A549 (cell line): ENCODE results near the gene ZNF710. TPM values are rescaled to one million over a fixed set of nuclear protein-coding genes. Genes with fewer than 3 reads are reported as not detected.
"Not testable (repeated sequence)": the region's sequence is repeated elsewhere in the genome, so short reads cannot be mapped to it uniquely, and the experiment has no call there.

ENCODE experiments used
- ATAC-seq, 2 experiments: fragments of 200-7000 bp in 1 of 2; fragments of >200 bp in 1 of 2; cut with Nextera tagmentation in 1 of 2; cut with Tn5 transposase in 1 of 2; 3 replicates each; pipeline versions ENCODE4 v1.8.0 to v1.9.1; 2018 to 2020; ENCODE audit warnings: mild to moderate bottlenecking in 1 of 2, moderate library complexity in 1 of 2
- CTCF ChIA-PET: fragments of 300-600 bp; sonication (Branson Sonifier 250); formaldehyde crosslinking; extraction: SDS; loops from one replicate; lab custom pipeline; 2021; ENCODE audit warnings: antibody characterized with exemption, inconsistent platforms; lab: Yijun Ruan, JAX
- POLR2A ChIA-PET: fragments of 350-600 bp; formaldehyde crosslinking; extraction: SDS; loops from one replicate; lab custom pipeline; 2021; ENCODE audit warnings: antibody characterized with exemption, inconsistent platforms; lab: Yijun Ruan, JAX
- DNase-seq, 2 experiments: peaks; one replicate each; pipeline versions ENCODE4 v3.0.0 to v3.0.0-alpha.2; 2011 to 2016; ENCODE audit warnings: low read depth in 1 of 2, low spot score in 1 of 2
- FAIRE-seq: peaks from 2 replicates; lab custom pipeline; 2011; peaks lifted over from hg19 to GRCh38; lab: Jason Lieb, UNC
- H3K27ac ChIP-seq, 2 experiments: fragments of >200 bp; sonication (Bioruptor Twin); formaldehyde crosslinking; 3 replicates each; pipeline ENCODE4 v1.5.1; 2016 to 2017
- H3K4me1 ChIP-seq: fragments of >200 bp; sonication (Bioruptor Twin); formaldehyde crosslinking; 3 replicates; pipeline ENCODE4 v1.6.1; 2016
- H3K4me2 ChIP-seq: fragments of >200 bp; sonication (Bioruptor Twin); formaldehyde crosslinking; 3 replicates; pipeline ENCODE4 v1.6.1; 2016
- H3K4me3 ChIP-seq: fragments of >200 bp; sonication (Bioruptor Twin); formaldehyde crosslinking; 3 replicates; pipeline ENCODE4 v1.5.1; 2016
- H3K9me3 ChIP-seq: fragments of >200 bp; sonication (Bioruptor Twin); formaldehyde crosslinking; 3 replicates; pipeline ENCODE4 v1.6.1; 2016
- BHLHE40 ChIP-seq: IDR thresholded peaks from 2 replicates; pipeline ENCODE4 v1.6.1; 2012; ENCODE audit warnings: low read depth, low read length, inconsistent platforms
- CBX2 ChIP-seq: fragments of 200-600 bp; sonication (generic); IDR thresholded peaks from 2 replicates; pipeline ENCODE4 v1.6.1; 2016; ENCODE audit warnings: low read depth, mild to moderate bottlenecking, borderline replicate concordance
- CHD4 ChIP-seq: fragments of 200-600 bp; sonication (generic); IDR thresholded peaks from 2 replicates; pipeline ENCODE4 v1.6.1; 2016; ENCODE audit warnings: antibody characterized with exemption, mild to moderate bottlenecking, borderline replicate concordance
- EP300 ChIP-seq, 2 experiments: fragments of >200 bp; sonication (Bioruptor Twin); formaldehyde crosslinking; IDR thresholded peaks; 2 replicates in 1 of 2; 3 replicates in 1 of 2; pipeline ENCODE4 v1.6.1; 2016 to 2017
- HES2 ChIP-seq: fragments of >200 bp; sonication (Bioruptor Twin); formaldehyde crosslinking; IDR thresholded peaks from 2 replicates; pipeline ENCODE4 v1.6.1; 2016
- JUNB ChIP-seq: fragments of >200 bp; sonication (Bioruptor Twin); formaldehyde crosslinking; IDR thresholded peaks from 2 replicates; pipeline ENCODE4 v1.6.1; 2016
- KDM1A ChIP-seq: fragments of 200-600 bp; sonication (generic); IDR thresholded peaks from 2 replicates; pipeline ENCODE4 v1.6.1; 2016; ENCODE audit warnings: low read depth, mild to moderate bottlenecking
- MAFK ChIP-seq: fragments of 450-650 bp; IDR thresholded peaks from 2 replicates; pipeline ENCODE4 v1.6.1; 2014; ENCODE audit not compliant: partially characterized antibody
- MAX ChIP-seq: IDR thresholded peaks from 2 replicates; pipeline ENCODE4 v1.6.1; 2012
- MAZ ChIP-seq: fragments of 150-350 bp; IDR thresholded peaks from 2 replicates; pipeline ENCODE4 v1.6.1; 2014; ENCODE audit warnings: antibody characterized with exemption, low read depth, low read length, borderline replicate concordance
- NFE2L2 ChIP-seq: fragments of 150-350 bp; conservative IDR thresholded peaks from 2 replicates; pipeline ENCODE4 v1.6.1; 2014; ENCODE audit warnings: low read length
- NPAS2 ChIP-seq: fragments of 250-450 bp; sonication (Bioruptor Pico); IDR thresholded peaks from 2 replicates; pipeline ENCODE4 v1.8.0; 2022; ENCODE audit warnings: mild to moderate bottlenecking, moderate library complexity, borderline replicate concordance
- POLR2A ChIP-seq: IDR thresholded peaks from 2 replicates; pipeline ENCODE4 v1.6.1; 2012; ENCODE audit warnings: mild to moderate bottlenecking, low read length
- POLR2AphosphoS2 ChIP-seq: conservative IDR thresholded peaks from 2 replicates; pipeline ENCODE4 v1.6.1; 2012; ENCODE audit warnings: low read length, improper control_type of control experiment, inconsistent platforms
- RCOR1 ChIP-seq: fragments of 150-350 bp; IDR thresholded peaks from 2 replicates; pipeline ENCODE4 v1.6.1; 2014; ENCODE audit warnings: antibody characterized with exemption, low read length, low read depth
- ZC3H11A ChIP-seq: fragments of 450-650 bp; IDR thresholded peaks from 2 replicates; pipeline ENCODE4 v1.6.1; 2014; ENCODE audit warnings: antibody characterized with exemption, mild to moderate bottlenecking
- ZFP36 ChIP-seq: fragments of 450-650 bp; IDR thresholded peaks from 2 replicates; pipeline ENCODE4 v1.6.1; 2014; ENCODE audit warnings: borderline replicate concordance; ENCODE audit not compliant: partially characterized antibody
- WGBS: methylation state at CpG from one replicate; pipeline ENCODE4 v1.1.6; 2017; ENCODE audit errors: missing lambda C conversion rate; 5-methylcytosine and 5-hydroxymethylcytosine counted together
- polyA minus RNA-seq: library from RNA; depleted of rRNA, polyadenylated mRNA; stranded (reverse); fragments of >200 nt; gene quantifications from 2 replicates; pipeline ENCODE4 v1.2.3, GENCODE V29; 2011; rRNA and poly(A)+ RNA removed
- polyA plus RNA-seq, 4 experiments: library from polyadenylated mRNA; depleted of rRNA in 3 of 4; stranded (reverse); fragments of >200 nt; fragmentation: RNase III in 1 of 4; extraction: RNeasy Plus Mini Kit Qiagen cat#74134 plus additional on column Dnase treatment in 1 of 4; gene quantifications; 2 replicates in 3 of 4; 3 replicates in 1 of 4; pipeline ENCODE4 v1.2.3, GENCODE V29; 2011 to 2017

Gene ZNF710
- 2.6 and 5.0 TPM in 2 replicates for polyA plus RNA-seq (2011; rRNA removed)
- 4.3 and 6.4 TPM in 2 replicates for polyA plus RNA-seq (2012; cell fraction: cytosol; rRNA removed)
- polyA plus RNA-seq (2012; cell fraction: nucleus; rRNA removed) = 13.5 and 14.4 TPM in 2 replicates
- polyA plus RNA-seq (2017; fragmentation: RNase III; extraction: RNeasy Plus Mini Kit Qiagen cat#74134 plus additional on column Dnase treatment) = 7.2 to 10.2 TPM (median 7.8 TPM) in 3 replicates
- 3.7 and 8.3 TPM in 2 replicates for polyA minus RNA-seq

DNA sequence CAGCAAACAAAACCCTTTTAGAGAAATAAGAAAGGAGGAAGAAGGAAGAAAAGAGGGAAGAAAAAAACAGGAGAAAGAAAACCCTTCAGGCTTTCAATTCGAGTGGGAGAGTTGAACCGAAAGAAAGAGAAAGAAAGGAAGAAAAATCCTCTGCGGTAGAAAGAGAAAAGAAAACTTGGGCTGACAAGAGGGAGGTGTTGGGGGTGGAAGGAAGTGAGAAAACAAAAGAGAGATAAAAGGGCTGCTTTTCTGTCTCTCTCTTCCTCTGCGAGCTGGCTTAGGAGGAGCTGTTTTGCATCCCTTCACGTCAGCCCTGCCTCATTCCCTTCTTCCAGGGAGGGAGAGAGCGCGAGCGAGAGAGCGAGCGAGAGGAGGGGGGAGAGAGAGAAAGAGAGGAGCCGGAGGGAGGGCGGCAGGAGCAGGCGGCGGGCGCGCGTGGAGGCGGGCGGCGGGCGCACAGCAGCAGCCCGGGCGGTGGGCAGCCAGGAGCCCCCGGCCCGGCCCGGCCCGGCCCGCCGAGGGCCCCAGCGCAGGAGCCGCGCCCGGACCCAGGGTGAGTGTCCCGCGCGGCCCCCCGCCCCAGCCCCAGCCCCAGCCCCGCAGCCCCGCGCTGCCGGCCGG, at the start of gene ZNF710:
Gene ZNF710 (plus strand): TSS at position 263 of the 621 bp plus-strand sequence. CDS start 65,814 bp downstream, outside the sequence.
- H3K4me2 ChIP-seq = peak within 1 kb of the TSS; percentile 80
- peak; percentile 58 to 77 for DNase-seq
- peak within 1 kb of the TSS; percentile 85 for H3K4me3 ChIP-seq
- WGBS = 3% methylated on average over 22 of the region's 42 CpGs
- no peaks in the 10 kb centered on the region for H3K9me3 ChIP-seq
- no peak for FAIRE-seq
- ChIA-PET CTCF (no interaction called here), POLR2A (interaction anchor here (0.9 kb wide), 1 partner anchor 88 kb away, joined by 3 read pairs; the partner anchor contains the start of gene ARPIN)
- TF ChIP-seq MAZ (0 out of 2 replicates have a peak, but pooled peaks have one; percentile 21), POLR2A (0 out of 2 replicates have a peak, but pooled peaks have one; percentile 30), RCOR1 (no peak)
- H3K27ac ChIP-seq = peak within 1 kb of the TSS; percentile 93 to 97
- peaks cover 66% of the 10 kb centered on the region for H3K4me1 ChIP-seq
- peak; percentile 17 to 40 for ATAC-seq

DNA sequence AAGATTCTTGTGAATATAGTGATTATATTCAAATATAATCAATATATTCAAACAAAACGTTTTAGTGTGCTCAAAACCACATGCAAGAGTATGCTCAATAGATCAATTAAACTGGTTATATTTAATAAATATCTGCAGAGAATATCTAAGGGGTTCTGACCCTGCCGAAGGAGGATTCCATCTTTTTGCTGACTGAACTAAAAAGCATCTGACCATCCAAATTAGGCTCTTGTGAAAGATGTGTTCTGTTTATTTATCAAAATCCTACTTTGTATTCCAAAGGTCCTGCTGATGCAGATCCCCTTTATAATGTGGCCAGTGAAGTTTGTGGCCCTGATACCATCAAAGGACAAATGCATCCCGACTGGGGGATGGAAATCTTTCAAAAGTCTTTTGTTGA, 46.6 kb upstream of the ZNF710 start:
- no peak for DNase-seq
- no peak for TF ChIP-seq MAX
- peak; percentile 85 for TF ChIP-seq MAFK
- ChIA-PET POLR2A (no interaction called here), CTCF (interaction anchor here (1.2 kb wide), 1 partner anchor 132 kb away, joined by 3 read pairs; no protein-coding TSS in a partner anchor)
- H3K9me3 ChIP-seq = no peaks in the 10 kb centered on the region
- no peak overlapping the region for H3K4me2 ChIP-seq
- no peak overlapping the region for H3K27ac ChIP-seq
- FAIRE-seq = no peak
- no peak for ATAC-seq
- WGBS = 24% methylated on average over 3 of the region's 3 CpGs
- no peaks in the 10 kb centered on the region for H3K4me1 ChIP-seq
- no peak overlapping the region for H3K4me3 ChIP-seq

DNA sequence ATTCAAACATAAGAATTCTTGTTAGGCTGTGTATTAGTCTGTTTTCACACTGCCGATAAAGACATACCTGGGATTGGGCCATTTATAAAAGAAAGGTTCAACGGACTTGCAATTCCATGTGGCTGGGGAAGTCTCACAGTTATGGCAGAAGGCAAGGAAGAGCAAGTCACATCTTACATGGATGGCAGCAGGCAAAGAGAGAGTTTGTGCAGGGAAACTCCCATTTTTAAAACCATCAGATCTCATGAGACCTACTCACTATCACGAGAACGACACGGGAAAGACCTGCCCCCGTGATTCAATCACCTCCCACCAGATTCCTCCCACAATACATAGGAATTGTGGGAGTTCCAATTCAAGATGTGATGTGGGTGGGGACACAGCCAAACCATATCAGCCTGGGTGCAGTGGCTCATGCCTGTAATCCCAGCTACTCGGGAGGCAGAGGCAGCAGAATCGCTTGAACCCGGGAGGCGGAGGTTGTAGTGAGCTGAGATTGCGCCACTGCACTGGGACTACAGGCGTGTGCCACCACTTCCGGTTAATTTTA, 45.6 kb upstream of the ZNF710 start:
- H3K9me3 ChIP-seq, H3K4me3 ChIP-seq, DNase-seq, H3K4me1 ChIP-seq, H3K4me2 ChIP-seq, ATAC-seq, FAIRE-seq, CTCF ChIA-PET, H3K27ac ChIP-seq, POLR2A ChIA-PET: not testable (repeated sequence)
- 72% methylated on average over 13 of the region's 13 CpGs for WGBS

DNA sequence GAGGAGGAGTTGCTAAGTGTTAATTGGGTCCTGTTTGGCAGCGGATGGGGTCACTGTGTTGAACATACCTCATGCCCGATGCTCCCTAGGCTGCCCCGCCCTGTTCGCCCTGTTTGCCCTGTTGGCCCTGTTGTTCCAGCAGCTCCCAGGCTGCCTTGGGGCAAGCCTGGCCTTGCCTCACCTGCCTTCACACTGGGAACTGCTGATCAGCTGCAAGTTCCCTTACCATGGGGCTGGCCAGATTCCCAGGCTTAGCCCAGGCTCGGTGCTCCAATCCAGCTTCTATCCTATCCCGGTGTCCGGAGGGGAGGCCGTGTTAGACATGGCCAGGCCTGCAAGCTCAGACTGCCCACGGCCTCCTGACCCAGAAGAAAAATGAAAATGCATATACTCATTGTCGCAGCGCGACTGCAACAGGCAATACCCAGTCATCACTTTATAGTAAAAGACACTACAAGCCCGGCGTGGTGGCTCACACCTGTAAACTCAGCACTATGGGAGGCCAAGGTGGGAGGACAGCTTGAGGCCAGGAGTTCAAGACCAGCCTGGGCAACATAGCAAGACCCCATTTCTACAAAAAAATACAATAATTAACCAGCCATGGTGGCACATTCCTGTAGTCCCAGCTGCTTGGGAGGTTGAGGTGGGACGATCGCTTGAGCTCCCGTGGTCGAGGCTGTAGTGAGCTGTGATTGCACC, 42.9 kb upstream of the ZNF710 start:
- ATAC-seq (peak in 1 of 2 experiments; percentile 29; a peak in 2 of 6 replicates), FAIRE-seq (no peak), DNase-seq (no peak)
- no peak overlapping the region for H3K4me3 ChIP-seq
- TF ChIP-seq HES2 = no peak
- no peak for TF ChIP-seq NPAS2 (CRISPR knock-in tag)
- TF ChIP-seq NFE2L2 = no peak
- no peak for TF ChIP-seq POLR2AphosphoS2
- TF ChIP-seq KDM1A = no peak
- TF ChIP-seq EP300 (IDR thresholded peaks at IDR 0.05) = no peak
- no peak for TF ChIP-seq BHLHE40
- no peak for TF ChIP-seq ZFP36
- TF ChIP-seq JUNB = no peak
- TF ChIP-seq CBX2 = no peak
- TF ChIP-seq ZC3H11A = no peak
- no peak for TF ChIP-seq CHD4
- H3K4me2 ChIP-seq = no peak overlapping the region
- 83% methylated on average over 18 of the region's 18 CpGs for WGBS
- no peaks in the 10 kb centered on the region for H3K4me1 ChIP-seq
- POLR2A ChIA-PET = no interaction called here
- H3K27ac ChIP-seq = no peak overlapping the region
- H3K9me3 ChIP-seq = no peaks in the 10 kb centered on the region
- CTCF ChIA-PET = interaction anchor here (0.6 to 2.2 kb wide), 11 partner anchors 9 to 600 kb away, joined by 3 to 9 read pairs (median 4); no protein-coding TSS in a partner anchor
